ENCODE measurements around the gene LRP2BP. TPM values are rescaled to one million over a fixed set of nuclear protein-coding genes. Genes with fewer than 3 reads are reported as not detected.

Gene LRP2BP
- total and polyA plus RNA-seq, 2 of the 13 experiments (the other 11 are each of a cell fraction or from before 2014, with no cell fraction given), result 0.22 to 0.29 TPM

DNA sequence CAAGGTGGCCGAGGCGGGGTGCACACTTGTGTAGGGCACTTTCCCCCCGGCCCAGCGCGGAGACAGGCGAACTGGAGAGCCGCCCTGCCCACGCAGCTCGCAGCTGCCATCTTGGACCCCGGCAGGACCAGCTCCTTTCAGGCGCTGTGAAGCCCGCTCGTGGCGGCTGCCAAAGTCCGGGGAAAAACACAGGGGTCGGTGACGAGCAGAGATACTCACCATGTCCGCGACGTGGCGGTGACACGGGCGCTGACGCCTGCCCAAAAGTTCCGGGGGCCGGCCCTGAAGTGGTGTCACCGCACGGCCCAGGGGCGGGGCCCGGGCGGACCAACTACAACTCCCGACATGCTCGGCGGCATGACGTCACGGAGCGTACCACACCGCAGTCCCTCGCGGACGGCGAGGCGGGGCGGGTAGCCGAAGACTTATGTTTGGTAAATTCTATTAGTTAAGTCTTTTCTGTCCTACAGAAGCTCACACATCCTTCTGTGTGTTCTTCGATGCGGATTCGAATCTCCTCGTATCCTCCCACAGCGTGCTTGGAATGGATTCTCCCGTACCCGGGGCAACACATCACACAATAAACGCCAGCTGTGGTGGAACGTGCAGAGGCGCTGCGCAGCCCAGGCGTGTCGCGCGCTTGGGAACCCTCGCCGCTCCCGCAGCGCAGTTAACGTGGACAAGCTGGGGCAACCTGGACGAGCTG, 30.1 kb upstream of the LRP2BP start, which contains the start of gene UFSP2 (continued):
- TF ChIP-seq, protein P1, sequence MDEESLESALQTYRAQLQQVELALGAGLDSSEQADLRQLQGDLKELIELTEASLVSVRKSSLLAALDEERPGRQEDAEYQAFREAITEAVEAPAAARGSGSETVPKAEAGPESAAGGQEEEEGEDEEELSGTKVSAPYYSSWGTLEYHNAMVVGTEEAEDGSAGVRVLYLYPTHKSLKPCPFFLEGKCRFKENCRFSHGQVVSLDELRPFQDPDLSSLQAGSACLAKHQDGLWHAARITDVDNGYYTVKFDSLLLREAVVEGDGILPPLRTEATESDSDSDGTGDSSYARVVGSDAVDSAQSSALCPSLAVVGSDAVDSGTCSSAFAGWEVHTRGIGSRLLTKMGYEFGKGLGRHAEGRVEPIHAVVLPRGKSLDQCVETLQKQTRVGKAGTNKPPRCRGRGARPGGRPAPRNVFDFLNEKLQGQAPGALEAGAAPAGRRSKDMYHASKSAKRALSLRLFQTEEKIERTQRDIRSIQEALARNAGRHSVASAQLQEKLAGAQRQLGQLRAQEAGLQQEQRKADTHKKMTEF (CRISPR knock-in tag; IDR thresholded peaks at IDR 0.05), result peak; percentile 82
- peak; percentile 50 for TF ChIP-seq BRD4 (CRISPR knock-in tag; IDR thresholded peaks at IDR 0.05)
- 0 out of 2 replicates have a peak, but pooled peaks have one; percentile 10 for TF ChIP-seq ZNF564 (CRISPR knock-in tag; IDR thresholded peaks at IDR 0.05)
- TF ChIP-seq, protein P2, sequence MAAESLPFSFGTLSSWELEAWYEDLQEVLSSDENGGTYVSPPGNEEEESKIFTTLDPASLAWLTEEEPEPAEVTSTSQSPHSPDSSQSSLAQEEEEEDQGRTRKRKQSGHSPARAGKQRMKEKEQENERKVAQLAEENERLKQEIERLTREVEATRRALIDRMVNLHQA (CRISPR knock-in tag; IDR thresholded peaks at IDR 0.05), result no peak
- peak; percentile 84 for TF ChIP-seq RBFOX2 (IDR thresholded peaks at IDR 0.05; ENCODE audit: low read depth, low read length)
- no peak for TF ChIP-seq NFE2 (CRISPR knock-in tag; IDR thresholded peaks at IDR 0.05)
- TF ChIP-seq ZC3H4 (CRISPR knock-in tag; IDR thresholded peaks at IDR 0.05; ENCODE audit: borderline replicate concordance), result no peak
- TF ChIP-seq, protein P3, sequence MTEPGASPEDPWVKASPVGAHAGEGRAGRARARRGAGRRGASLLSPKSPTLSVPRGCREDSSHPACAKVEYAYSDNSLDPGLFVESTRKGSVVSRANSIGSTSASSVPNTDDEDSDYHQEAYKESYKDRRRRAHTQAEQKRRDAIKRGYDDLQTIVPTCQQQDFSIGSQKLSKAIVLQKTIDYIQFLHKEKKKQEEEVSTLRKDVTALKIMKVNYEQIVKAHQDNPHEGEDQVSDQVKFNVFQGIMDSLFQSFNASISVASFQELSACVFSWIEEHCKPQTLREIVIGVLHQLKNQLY (CRISPR knock-in tag; IDR thresholded peaks at IDR 0.05), result no peak
- TF ChIP-seq ZBTB20 (CRISPR knock-in tag; IDR thresholded peaks at IDR 0.05; ENCODE audit: borderline replicate concordance, low read depth), result 0 out of 2 replicates have a peak, but pooled peaks have one; percentile 27
- TF ChIP-seq LCORL (IDR thresholded peaks at IDR 0.05), result no peak
- TF ChIP-seq LCORL (CRISPR knock-in tag; IDR thresholded peaks at IDR 0.05), result peak; percentile 75
- TF ChIP-seq MXD4 (CRISPR knock-in tag; IDR thresholded peaks at IDR 0.05), result peak; percentile 92; the same call in 1 of the 2 replicates
- TF ChIP-seq ZNF703 (CRISPR knock-in tag; IDR thresholded peaks at IDR 0.05; ENCODE audit: borderline replicate concordance), result 0 out of 2 replicates have a peak, but pooled peaks have one; percentile 11
- TF ChIP-seq, protein P4, sequence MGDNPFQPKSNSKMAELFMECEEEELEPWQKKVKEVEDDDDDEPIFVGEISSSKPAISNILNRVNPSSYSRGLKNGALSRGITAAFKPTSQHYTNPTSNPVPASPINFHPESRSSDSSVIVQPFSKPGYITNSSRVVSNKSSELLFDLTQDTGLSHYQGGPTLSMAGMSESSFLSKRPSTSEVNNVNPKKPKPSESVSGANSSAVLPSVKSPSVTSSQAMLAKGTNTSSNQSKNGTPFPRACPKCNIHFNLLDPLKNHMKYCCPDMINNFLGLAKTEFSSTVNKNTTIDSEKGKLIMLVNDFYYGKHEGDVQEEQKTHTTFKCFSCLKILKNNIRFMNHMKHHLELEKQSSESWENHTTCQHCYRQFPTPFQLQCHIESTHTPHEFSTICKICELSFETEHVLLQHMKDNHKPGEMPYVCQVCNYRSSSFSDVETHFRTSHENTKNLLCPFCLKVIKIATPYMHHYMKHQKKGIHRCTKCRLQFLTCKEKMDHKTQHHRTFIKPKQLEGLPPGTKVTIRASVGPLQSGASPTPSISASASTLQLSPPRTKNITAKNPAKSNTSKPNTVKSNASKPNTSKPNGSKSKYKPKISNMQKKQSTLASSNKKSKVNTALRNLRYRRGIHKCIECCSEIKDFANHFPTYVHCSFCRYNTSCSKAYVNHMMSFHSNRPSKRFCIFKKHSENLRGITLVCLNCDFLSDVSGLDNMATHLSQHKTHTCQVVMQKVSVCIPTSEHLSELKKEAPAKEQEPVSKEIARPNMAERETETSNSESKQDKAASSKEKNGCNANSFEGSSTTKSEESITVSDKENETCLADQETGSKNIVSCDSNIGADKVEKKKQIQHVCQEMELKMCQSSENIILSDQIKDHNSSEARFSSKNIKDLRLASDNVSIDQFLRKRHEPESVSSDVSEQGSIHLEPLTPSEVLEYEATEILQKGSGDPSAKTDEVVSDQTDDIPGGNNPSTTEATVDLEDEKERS (CRISPR knock-in tag; IDR thresholded peaks at IDR 0.05), result peak; percentile 76; the same call in 1 of the 2 replicates
- TF ChIP-seq HNF4G (IDR thresholded peaks at IDR 0.05; ENCODE audit: borderline replicate concordance, low read depth, low read length), result no peak
- no peak for TF ChIP-seq HNF4G (CRISPR knock-in tag; IDR thresholded peaks at IDR 0.05; ENCODE audit: borderline replicate concordance, low read depth)
- TF ChIP-seq MAZ (IDR thresholded peaks at IDR 0.05; ENCODE audit: borderline replicate concordance, low read depth, low read length), result no peak
- peak; percentile 68; the same call in 1 of the 2 replicates for TF ChIP-seq MAZ (CRISPR knock-in tag; IDR thresholded peaks at IDR 0.05; ENCODE audit: low read depth)
- TF ChIP-seq, protein P5, sequence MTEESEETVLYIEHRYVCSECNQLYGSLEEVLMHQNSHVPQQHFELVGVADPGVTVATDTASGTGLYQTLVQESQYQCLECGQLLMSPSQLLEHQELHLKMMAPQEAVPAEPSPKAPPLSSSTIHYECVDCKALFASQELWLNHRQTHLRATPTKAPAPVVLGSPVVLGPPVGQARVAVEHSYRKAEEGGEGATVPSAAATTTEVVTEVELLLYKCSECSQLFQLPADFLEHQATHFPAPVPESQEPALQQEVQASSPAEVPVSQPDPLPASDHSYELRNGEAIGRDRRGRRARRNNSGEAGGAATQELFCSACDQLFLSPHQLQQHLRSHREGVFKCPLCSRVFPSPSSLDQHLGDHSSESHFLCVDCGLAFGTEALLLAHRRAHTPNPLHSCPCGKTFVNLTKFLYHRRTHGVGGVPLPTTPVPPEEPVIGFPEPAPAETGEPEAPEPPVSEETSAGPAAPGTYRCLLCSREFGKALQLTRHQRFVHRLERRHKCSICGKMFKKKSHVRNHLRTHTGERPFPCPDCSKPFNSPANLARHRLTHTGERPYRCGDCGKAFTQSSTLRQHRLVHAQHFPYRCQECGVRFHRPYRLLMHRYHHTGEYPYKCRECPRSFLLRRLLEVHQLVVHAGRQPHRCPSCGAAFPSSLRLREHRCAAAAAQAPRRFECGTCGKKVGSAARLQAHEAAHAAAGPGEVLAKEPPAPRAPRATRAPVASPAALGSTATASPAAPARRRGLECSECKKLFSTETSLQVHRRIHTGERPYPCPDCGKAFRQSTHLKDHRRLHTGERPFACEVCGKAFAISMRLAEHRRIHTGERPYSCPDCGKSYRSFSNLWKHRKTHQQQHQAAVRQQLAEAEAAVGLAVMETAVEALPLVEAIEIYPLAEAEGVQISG (CRISPR knock-in tag; IDR thresholded peaks at IDR 0.05), result peak; percentile 86
- peak; percentile 79 for TF ChIP-seq KAT8 (CRISPR knock-in tag; IDR thresholded peaks at IDR 0.05)
- no peak for TF ChIP-seq NR2F6 (IDR thresholded peaks at IDR 0.05)
- TF ChIP-seq NR2F6 (CRISPR knock-in tag; IDR thresholded peaks at IDR 0.05), result 0 out of 2 replicates have a peak, but pooled peaks have one; percentile 22
- TF ChIP-seq HOXD1 (CRISPR knock-in tag; IDR thresholded peaks at IDR 0.05), result 0 out of 2 replicates have a peak, but pooled peaks have one; percentile 8

Data from HepG2 (cell line).